Measurements from ENCODE around the gene LGALS9. TPM values are rescaled to one million over a fixed set of nuclear protein-coding genes. Genes with fewer than 3 reads are reported as not detected.

LGALS9 gene
- total RNA-seq, 4 donors from 2014 or later: 14.4 to 31.8 (median 15.2) TPM; not detected in 1

GRCh38 chr17:27598337-27599050, 32.5 kb upstream of the LGALS9 start:
- Histone ChIP-seq H3K4me1 (no peaks in the 10 kb centered on the region), H3K27ac (no peak overlapping the region), H3K27me3 (no peaks in the 10 kb centered on the region), H3K9me3 (no peaks in the 10 kb centered on the region), H3K4me3 (no peak overlapping the region), H3K36me3 (no peaks in the 10 kb centered on the region)
- intact Hi-C loops (cut with DNase I; ENCODE audit: low total_unique reads): loop anchor here (5.0 kb wide), 1 partner anchor 356 kb away; no protein-coding TSS in a partner anchor
- no peak for DNase-seq
- TF ChIP-seq POLR2A (IDR thresholded peaks at IDR 0.05) (no peak), CTCF (IDR thresholded peaks at IDR 0.05) (no peak)

GRCh38 chr17:27600471-27600870, 30.5 kb upstream of the LGALS9 start:
- Histone ChIP-seq H3K9me3 (no peaks in the 10 kb centered on the region), H3K4me3 (no peak overlapping the region), H3K27me3 (no peaks in the 10 kb centered on the region), H3K36me3 (no peaks in the 10 kb centered on the region), H3K4me1 (no peaks in the 10 kb centered on the region), H3K27ac (no peak overlapping the region)
- intact Hi-C loops (cut with DNase I; ENCODE audit: low total_unique reads): loop anchor here (5.0 kb wide), 1 partner anchor 248 kb away; no protein-coding TSS in a partner anchor
- TF ChIP-seq POLR2A (IDR thresholded peaks at IDR 0.05) (no peak), CTCF (IDR thresholded peaks at IDR 0.05) (no peak)
- DNase-seq: no peak

- H3K36me3 ChIP-seq: no peaks in the 10 kb centered on the region
- no peaks in the 10 kb centered on the region for H3K27me3 ChIP-seq
- no peaks in the 10 kb centered on the region for H3K4me1 ChIP-seq
- peak; percentile 82 to 88 for DNase-seq
- H3K4me3 ChIP-seq: no peak overlapping the region
- no peaks in the 10 kb centered on the region for H3K9me3 ChIP-seq
- TF ChIP-seq POLR2A (IDR thresholded peaks at IDR 0.05) (no peak), CTCF (IDR thresholded peaks at IDR 0.05) (peak; percentile 92 to 95 (median 93))
- H3K27ac ChIP-seq: no peak overlapping the region
- intact Hi-C loops (cut with DNase I; ENCODE audit: low total_unique reads): loop anchor here (5.0 kb wide), 1 partner anchor 249 kb away; no protein-coding TSS in a partner anchor
Observed at GRCh38 chr17:27601069-27601974, 29.7 kb upstream of the LGALS9 start.

GRCh38 chr17:27601975-27602302, 29.0 kb upstream of the LGALS9 start:
- Histone ChIP-seq H3K9me3 (no peaks in the 10 kb centered on the region), H3K4me3 (no peak overlapping the region), H3K4me1 (no peaks in the 10 kb centered on the region), H3K27ac (no peak overlapping the region), H3K36me3 (no peaks in the 10 kb centered on the region), H3K27me3 (no peaks in the 10 kb centered on the region)
- intact Hi-C loops (cut with DNase I; ENCODE audit: low total_unique reads): loop anchor here (2.0 to 5.0 kb wide), 2 partner anchors 49 to 250 kb away; no protein-coding TSS in a partner anchor
- DNase-seq: no peak
- TF ChIP-seq POLR2A (IDR thresholded peaks at IDR 0.05) (no peak), CTCF (IDR thresholded peaks at IDR 0.05) (no peak)
